Measurements from ENCODE around the gene CHSY1. TPM values are rescaled to one million over a fixed set of nuclear protein-coding genes. Genes with fewer than 3 reads are reported as not detected.
"Not testable (repeated sequence)": the region's sequence is repeated elsewhere in the genome, so short reads cannot be mapped to it uniquely, and the experiment has no call there.

The CHSY1 gene
- total RNA-seq, 4 donors from 2014 or later = 16.9 to 85.3 (median 39.4) TPM

DNA sequence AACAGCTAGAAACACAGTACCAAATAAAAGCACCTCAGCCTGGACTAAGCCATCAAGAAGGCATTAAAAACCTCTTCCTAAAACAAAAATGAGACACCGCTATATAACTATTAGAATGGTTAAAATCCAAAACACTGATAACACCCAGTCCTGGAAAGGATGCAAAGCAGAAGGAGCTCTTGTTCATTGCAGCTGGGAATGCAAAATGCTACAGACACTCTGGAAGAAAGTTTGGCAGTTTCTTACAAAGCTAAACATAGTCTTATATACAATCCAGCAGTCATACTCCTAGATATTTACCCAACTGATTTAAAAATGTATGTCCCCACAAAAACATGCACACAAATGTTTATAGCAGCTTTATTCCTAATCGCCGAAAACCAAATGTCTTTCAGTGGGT lies 35.7 kb downstream of the CHSY1 start:
- no peak for ATAC-seq (ENCODE audit: low FRiP score)
- no peak for DNase-seq (ENCODE audit: low spot score)
- no peak for TF ChIP-seq CTCF (IDR thresholded peaks at IDR 0.05)

- TF ChIP-seq CTCF (IDR thresholded peaks at IDR 0.05) = no peak
- DNase-seq (ENCODE audit: low spot score) = no peak
- ATAC-seq (ENCODE audit: low FRiP score) = no peak
Measured at GRCh38 chr15:101215681-101216080, 36.2 kb downstream of the CHSY1 start.

DNA sequence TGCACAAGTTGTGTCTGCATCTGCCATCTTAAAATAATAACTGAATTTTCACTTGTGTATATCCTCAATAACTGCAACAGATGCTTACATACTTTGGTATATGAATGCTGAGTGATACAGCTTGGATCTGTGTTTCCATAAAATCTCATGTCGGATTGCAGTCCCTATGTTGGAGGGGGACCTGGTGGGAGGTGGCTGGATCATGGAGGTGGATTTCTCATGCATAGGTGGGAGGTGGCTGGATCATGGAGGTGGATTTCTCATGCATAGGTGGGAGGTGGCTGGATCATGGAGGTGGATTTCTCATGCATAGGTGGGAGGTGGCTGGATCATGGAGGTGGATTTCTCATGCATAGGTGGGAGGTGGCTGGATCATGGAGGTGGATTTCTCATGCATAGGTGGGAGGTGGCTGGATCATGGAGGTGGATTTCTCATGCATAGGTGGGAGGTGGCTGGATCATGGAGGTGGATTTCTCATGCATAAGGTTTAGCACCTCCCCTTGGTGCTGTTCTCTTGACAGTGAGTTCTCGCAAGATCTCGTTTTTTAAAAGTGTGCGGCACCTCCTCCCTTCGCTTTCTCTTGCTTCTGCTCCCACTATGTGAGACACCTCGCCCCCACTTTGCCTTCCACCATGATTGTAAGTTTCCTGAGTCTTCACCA lies 37.3 kb downstream of the CHSY1 start:
- DNase-seq (ENCODE audit: low spot score); ATAC-seq (ENCODE audit: low FRiP score): not testable (repeated sequence)

DNA sequence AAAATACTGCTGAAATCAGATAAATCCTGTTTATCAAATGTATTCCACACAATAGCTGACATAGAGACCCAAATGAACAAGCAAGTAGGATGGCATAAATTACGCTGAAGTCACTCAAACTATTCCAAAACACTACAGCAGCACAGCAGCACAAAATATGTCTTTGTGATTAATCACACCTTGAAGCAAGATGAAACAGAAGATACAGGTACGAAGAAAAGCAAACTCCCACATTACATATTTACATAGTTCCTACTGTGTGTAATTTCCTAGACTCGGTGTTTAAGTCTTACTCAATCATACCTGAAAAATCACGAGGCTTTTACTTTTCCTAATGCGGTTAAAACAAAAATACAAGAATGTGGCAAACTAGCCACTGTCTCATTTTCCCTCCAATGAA lies 38.3 kb downstream of the CHSY1 start:
- ATAC-seq (ENCODE audit: low FRiP score) (no peak), DNase-seq (ENCODE audit: low spot score) (no peak)
- no peak for TF ChIP-seq CTCF (IDR thresholded peaks at IDR 0.05)

- ATAC-seq (ENCODE audit: low FRiP score) = no peak
- no peak for TF ChIP-seq CTCF (IDR thresholded peaks at IDR 0.05)
- DNase-seq (ENCODE audit: low spot score) = no peak
Measured at GRCh38 chr15:101213147-101213546, 38.7 kb downstream of the CHSY1 start.

DNA sequence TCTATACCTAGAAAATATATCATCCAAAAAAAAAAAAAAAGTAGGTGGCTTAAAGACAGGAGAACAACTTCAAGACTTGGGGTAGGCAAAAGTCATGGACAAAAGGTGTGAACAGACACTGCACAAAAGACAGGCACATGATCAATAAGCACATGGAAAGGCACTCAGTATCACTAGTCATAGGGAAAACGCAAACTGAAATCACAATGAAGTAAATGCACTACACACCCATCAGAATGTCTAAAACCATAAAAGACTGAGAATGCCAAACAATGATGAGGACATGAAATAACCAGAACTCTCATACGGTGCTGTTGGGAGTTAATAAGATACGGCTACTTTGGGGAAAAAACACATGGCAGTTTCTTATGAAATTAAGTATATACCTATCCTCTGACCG lies 40.0 kb downstream of the CHSY1 start:
- TF ChIP-seq CTCF (IDR thresholded peaks at IDR 0.05) = no peak
- no peak for DNase-seq (ENCODE audit: low spot score)
- ATAC-seq (ENCODE audit: low FRiP score) = no peak

DNA sequence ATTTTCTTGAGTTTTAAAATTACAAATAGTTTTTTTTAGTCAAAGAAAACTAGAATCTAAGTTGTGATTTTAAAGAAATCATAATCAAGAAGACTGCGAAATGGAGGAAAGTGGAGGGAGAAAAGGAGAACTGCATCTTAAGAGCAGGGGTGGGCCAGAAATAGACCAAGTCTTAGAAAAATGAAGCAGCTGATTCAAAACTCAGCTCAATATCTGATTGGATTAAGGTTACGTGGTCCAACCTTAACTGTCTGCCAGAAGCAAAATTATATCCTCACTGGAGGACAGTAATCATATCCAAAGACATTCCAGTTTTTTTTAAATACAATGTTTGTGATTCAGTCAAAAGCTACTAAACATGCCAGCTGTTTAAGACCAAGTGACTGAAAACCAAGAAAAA lies 41.4 kb downstream of the CHSY1 start:
- ATAC-seq (ENCODE audit: low FRiP score) (no peak), DNase-seq (ENCODE audit: low spot score) (no peak)
- no peak for TF ChIP-seq CTCF (IDR thresholded peaks at IDR 0.05)

Data from omental fat pad (tissue), 4 donors.